GM12891 (cell line): ENCODE results near the gene HAND1.

Experiments
- DNase-seq: peaks from one replicate; pipeline ENCODE4 v3.0.0; 2011; ENCODE audit warnings: low spot score; ENCODE audit not compliant: insufficient read length
- FAIRE-seq: peaks from 2 replicates; lab custom pipeline; 2011; peaks lifted over from hg19 to GRCh38; lab: Jason Lieb, UNC
- PAX5 ChIP-seq: IDR thresholded peaks from 2 replicates; pipeline ENCODE4 v1.6.1; 2011; ENCODE audit warnings: low read length, moderate library complexity, mild to moderate bottlenecking; ENCODE audit not compliant: insufficient read depth, severe bottlenecking
- POLR2A ChIP-seq: IDR thresholded peaks from 2 replicates; pipeline ENCODE4 v1.6.1; 2011; ENCODE audit warnings: low read depth, low read length, control low read depth
- POLR2AphosphoS5 ChIP-seq: IDR thresholded peaks from 2 replicates; pipeline ENCODE4 v1.6.1; 2011; ENCODE audit warnings: low read depth, low read length, control low read depth
- POU2F2 ChIP-seq: IDR thresholded peaks from 2 replicates; pipeline ENCODE4 v1.6.1; 2011; ENCODE audit warnings: low read depth, mild to moderate bottlenecking, control low read depth, low read length, moderate library complexity
- SPI1 ChIP-seq: IDR thresholded peaks from 2 replicates; pipeline ENCODE4 v1.6.1; 2011; ENCODE audit warnings: low read depth, low read length, control low read depth
- TAF1 ChIP-seq: IDR thresholded peaks from 2 replicates; pipeline ENCODE4 v1.6.1; 2011; ENCODE audit warnings: low read depth, low read length, control low read depth

Gene HAND1

DNA sequence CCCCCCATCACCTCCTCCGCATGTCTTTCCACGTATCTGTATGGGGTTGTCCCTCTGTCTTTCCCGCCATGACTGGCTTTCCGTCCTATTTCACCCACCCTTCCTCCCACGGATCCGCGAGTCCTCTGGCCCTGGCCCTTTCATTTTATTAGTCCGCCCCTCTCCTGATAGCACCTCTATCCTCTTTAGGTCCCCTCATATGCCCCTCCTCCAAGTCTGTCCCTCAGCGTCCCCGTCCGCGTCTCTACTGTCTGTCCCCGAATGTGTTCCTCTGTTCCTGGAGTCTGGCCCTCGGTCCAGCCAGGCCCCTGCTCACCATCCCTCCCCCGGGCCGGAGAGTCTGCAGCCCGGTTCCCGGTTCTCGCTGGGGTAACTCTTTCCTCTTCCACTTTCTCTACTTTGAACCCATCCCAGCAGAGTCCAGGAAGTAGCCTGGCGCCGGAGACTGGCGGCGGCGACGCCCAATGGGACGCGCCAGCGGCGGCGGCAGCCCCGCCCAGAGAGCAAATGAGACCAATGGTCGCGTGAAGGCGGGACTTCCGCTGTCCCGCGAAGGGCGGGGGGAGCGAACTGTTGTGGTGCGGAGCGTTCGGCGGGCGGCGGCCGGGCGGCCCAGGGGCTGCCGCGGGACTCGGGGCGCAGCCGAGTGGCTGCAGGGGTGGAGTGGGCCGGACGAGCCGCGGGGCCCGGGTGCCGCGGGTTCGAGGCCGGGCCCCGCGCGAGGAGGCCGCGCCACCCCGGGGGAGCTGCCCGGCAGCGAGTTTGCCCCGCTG lies 32.4 kb downstream of the HAND1 start, which contains the start of gene SAP30L:
SAP30L (plus strand) TSS at position 576 of the 773 bp plus-strand sequence. CDS start 608 bp downstream, outside the sequence.
- DNase-seq (peak; percentile 99), FAIRE-seq (peak; percentile 97)

DNA sequence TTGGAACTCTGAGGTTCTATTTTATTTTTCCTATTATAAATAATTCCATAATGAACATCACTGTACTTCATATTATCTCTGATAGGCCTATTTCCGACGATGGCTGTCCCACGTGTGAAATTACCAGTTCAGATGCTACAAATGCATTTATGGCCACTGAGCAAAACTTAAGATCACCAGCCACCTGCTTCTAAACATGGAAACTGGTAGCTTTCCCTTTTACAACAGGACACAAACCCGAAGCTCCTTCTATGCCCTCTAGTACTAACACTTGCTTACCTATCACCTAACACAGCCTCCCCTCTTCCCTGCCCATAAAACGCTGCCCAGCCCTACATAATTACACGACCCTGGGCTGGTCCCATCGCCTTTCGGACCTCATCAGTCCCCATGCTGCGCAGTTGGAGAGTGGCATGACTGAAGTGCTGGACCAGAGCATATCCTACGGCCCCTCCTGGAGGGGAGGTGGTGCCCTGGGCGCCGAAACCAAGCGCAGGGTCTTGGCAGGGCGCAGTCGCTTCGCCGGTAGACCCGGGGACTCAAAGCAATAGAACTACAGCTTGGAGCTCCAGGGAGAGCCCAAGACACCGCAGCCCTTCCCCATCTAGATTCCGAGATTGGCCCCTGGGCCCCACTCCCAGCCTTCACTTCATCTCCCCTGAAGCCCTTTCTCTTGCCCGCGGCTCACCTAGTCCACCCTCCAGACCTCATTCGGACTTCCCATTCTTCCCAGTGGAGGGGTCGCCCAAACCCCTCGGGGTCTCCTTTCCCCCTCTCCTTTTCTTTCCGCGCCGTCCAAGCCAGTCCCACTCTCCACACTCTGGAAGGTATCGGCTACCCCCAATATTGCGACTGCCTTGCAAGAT lies 33.2 kb downstream of the HAND1 start:
- peak; percentile 15 for DNase-seq
- peak; percentile 76 for FAIRE-seq
- no peak for TF ChIP-seq PAX5
- TF ChIP-seq SPI1: no peak
- TF ChIP-seq POLR2A: no peak
- no peak for TF ChIP-seq TAF1
- no peak for TF ChIP-seq POLR2AphosphoS5
- no peak for TF ChIP-seq POU2F2

More for the DNA sequence above, 32.4 kb downstream of the HAND1 start, which contains the start of gene SAP30L:
- TF ChIP-seq PAX5 (no peak), POLR2AphosphoS5 (no peak; the same call in 1 of the 2 replicates), SPI1 (peak; percentile 33), POLR2A (peak; percentile 69), POU2F2 (no peak), TAF1 (no peak; the same call in 1 of the 2 replicates)

DNA sequence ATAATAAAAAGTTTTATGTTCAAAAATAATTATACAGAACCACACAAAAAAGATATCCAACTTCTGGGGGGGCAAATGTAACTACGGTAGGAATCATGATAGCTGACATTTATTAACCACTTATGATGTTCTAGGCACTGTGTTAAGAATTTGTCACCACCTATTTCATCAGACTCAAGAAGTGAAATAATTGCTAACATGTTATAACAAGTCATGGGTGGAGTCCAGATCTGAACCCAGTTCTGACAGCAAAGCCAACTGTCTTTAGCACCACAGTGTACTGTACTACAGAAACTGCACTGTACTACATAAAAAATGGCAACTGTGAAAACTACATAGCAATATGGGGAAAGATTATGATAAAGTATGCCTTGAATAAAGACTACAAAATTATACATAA lies 35.2 kb downstream of the HAND1 start:
- TF ChIP-seq POU2F2: no peak
- TF ChIP-seq POLR2A: no peak
- TF ChIP-seq POLR2AphosphoS5: no peak
- no peak for TF ChIP-seq SPI1
- no peak for TF ChIP-seq TAF1
- no peak for TF ChIP-seq PAX5
- no peak for FAIRE-seq

GRCh38 chr5:154440540-154440939 lies 37.5 kb downstream of the HAND1 start:
- FAIRE-seq: no peak
- DNase-seq: no peak
- TF ChIP-seq PAX5 (no peak), POLR2AphosphoS5 (no peak), SPI1 (no peak), POLR2A (no peak), POU2F2 (no peak), TAF1 (no peak)

More for the DNA sequence above, 35.2 kb downstream of the HAND1 start:
- no peak for DNase-seq

DNA sequence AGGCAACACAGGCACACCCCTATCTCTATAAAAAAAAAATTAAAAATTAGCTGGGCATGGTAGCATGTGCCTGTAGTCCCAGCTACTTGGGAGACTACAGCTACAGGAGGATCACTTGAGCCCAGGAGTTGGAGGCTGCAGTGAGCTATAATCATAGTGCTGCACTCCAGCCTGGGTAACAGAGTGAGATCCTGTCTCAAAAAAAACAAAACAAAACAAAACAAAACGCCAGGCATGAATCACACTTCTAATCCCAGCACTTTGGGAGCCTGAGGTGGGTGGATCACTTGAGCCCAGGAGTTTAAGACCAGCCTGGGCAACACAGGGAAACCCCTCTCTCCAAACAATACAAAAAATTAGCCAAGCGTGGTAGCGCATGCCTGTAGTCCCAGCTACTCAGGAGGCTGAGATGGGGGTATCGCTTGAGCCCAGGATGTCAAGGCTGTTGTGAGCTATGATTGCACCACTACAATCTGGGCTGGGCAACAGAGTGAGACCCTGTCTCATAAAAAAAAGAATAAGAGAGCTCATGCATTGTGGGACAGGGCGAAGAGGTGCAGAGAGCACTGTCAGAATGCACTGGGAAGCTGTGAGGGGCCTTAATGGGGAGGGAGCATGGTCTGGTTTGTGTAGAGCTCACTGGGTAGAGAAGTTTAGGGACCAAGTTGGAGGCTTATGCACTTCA lies 40.6 kb downstream of the HAND1 start:
- no peak for DNase-seq
- no peak for TF ChIP-seq POLR2A
- no peak for TF ChIP-seq POLR2AphosphoS5
- no peak for TF ChIP-seq TAF1
- TF ChIP-seq SPI1: no peak
- TF ChIP-seq PAX5: no peak
- TF ChIP-seq POU2F2: no peak
- FAIRE-seq: no peak

DNA sequence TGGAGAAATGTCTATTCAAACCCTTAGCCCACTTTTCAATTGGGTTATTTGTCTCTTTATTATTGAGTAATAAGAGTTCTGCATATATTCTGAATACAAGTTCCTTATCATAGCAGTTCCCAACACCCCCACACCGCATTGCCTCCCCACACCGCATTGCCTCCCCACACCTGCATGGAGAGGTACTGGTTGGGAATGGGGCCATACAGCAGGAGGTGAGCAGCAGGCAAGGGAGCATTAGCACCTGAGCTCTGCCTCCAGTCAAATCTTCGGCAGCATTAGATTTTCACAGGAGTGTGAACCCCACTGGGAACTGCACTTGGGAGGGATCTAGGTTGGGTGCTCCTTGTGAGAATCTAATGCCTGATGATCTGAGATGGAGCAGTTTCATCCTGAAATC lies 42.8 kb downstream of the HAND1 start:
- no peak for DNase-seq
- no peak for FAIRE-seq
- TF ChIP-seq POU2F2: no peak

DNA sequence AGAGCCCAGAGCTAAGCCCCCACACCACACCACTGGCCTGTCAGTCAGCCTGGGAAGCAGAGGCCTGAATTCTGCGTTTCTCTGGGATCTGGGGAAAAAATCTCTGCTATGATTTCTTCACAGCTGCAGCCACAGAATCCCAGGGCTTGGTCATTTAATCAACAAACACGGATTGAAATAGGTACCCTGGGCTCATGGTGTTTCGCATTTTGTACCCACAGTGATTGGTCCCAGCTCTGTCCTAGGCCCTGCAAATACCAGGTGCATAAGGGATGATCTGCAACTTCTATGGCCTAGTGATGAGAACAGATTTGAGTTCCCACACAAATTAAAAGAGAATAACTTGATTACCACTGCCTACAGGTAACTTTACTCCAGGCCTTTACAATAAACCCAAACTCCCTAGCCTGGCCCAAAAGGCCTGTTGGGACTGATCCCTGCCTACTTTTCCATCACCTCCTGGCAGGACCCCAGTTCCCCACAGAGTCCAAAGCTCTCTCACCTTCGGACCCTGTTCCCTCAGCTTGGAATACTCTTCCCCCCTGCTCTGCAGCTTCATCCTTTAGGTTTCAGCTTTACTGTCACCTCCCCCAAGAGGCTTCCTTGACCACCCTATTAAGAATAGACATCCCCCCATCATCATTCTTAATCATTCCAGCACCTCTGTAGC lies 46.9 kb downstream of the HAND1 start:
- FAIRE-seq (no peak), DNase-seq (no peak)
- TF ChIP-seq TAF1 (no peak), POLR2AphosphoS5 (no peak), POU2F2 (no peak), POLR2A (no peak), SPI1 (no peak), PAX5 (no peak)

DNA sequence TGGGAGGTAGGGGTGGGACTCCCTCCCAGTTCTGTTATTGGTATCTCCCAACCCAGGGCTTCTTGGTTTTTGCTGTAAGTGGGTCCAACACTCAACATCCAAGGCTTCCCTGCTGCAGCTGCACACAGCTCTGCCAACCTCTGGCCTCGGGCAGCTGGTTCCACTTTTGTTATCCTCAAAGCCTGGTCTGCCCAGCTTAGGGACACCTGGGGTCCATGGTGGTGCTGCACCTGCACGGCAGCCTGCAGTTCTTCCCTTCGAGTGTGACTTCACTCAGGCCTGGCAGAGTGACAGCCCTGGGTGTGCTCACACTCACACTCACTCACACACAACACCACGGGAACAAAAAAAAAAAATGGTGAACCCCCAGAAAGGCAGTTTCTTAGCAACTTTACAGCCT lies 47.6 kb downstream of the HAND1 start:
- FAIRE-seq: no peak
- no peak for DNase-seq
- TF ChIP-seq POLR2AphosphoS5: no peak

- TF ChIP-seq TAF1 (no peak), PAX5 (no peak), POLR2AphosphoS5 (no peak), POU2F2 (no peak), POLR2A (no peak), SPI1 (no peak)
- DNase-seq (no peak), FAIRE-seq (no peak)
These were observed 48.7 kb downstream of the HAND1 start for GRCh38 chr5:154429341-154429740.
